Caco-2 (cell line): ENCODE data around the gene CACNA1C. TPM values are rescaled to one million over a fixed set of nuclear protein-coding genes. Genes with fewer than 3 reads are reported as not detected.

Experiments used
- BruUV-seq: library from RNA; stranded (reverse); fragments of 400-500 nt; replicated peaks from 2 replicates; lab custom pipeline; 2021; lab: Mats Ljungman, UMichigan
- CTCF ChIA-PET: fragments of 300-600 bp; sonication (Branson Sonifier 250); formaldehyde crosslinking; loops from one replicate; lab custom pipeline; 2022; ENCODE audit warnings: antibody characterized with exemption; lab: Charles Lee
- POLR2A ChIA-PET: fragments of 300-600 bp; sonication (Branson Sonifier 250); formaldehyde crosslinking; loops from one replicate; lab custom pipeline; 2022; ENCODE audit warnings: antibody characterized with exemption; lab: Charles Lee
- DNase-seq, 2 experiments: peaks; one replicate each; pipeline versions ENCODE4 v3.0.0 to v3.0.0-alpha.2; 2020 to 2022
- H3K27me3 ChIP-seq: replicated peaks from 2 replicates; pipeline ENCODE4 v1.6.0; 2011; ENCODE audit warnings: low read length; ENCODE audit not compliant: control insufficient read depth, insufficient read depth
- H3K36me3 ChIP-seq: 2 replicates; pipeline ENCODE4 v1.5.1; 2011; ENCODE audit warnings: low read length; ENCODE audit not compliant: control insufficient read depth, insufficient read depth
- H3K4me1 ChIP-seq: fragments of 250-450 bp; sonication (Bioruptor Pico); 2 replicates; pipeline ENCODE4 v1.5.1; 2020; ENCODE audit warnings: mild to moderate bottlenecking
- H3K4me3 ChIP-seq: 2 replicates; pipeline ENCODE4 v1.5.1; 2011; ENCODE audit warnings: low read depth, mild to moderate bottlenecking, control low read depth, low read length
- H3K9me3 ChIP-seq: fragments of 250-450 bp; sonication (Bioruptor Pico); 2 replicates; pipeline ENCODE4 v1.5.1; 2020; ENCODE audit warnings: mild to moderate bottlenecking, moderate library complexity
- H3K27ac Mint-ChIP-seq: one replicate; pipeline ENCODE4 v1.8.0; 2022; ENCODE audit warnings: mixed read lengths; ENCODE audit not compliant: unreplicated experiment
- H3K27me3 Mint-ChIP-seq: one replicate; pipeline ENCODE4 v1.8.0; 2022; ENCODE audit warnings: mixed read lengths; ENCODE audit not compliant: insufficient read depth, unreplicated experiment
- H3K36me3 Mint-ChIP-seq: one replicate; pipeline ENCODE4 v1.8.0; 2022; ENCODE audit warnings: mild to moderate bottlenecking, mixed read lengths; ENCODE audit not compliant: insufficient read depth, unreplicated experiment
- H3K4me1 Mint-ChIP-seq: one replicate; pipeline ENCODE4 v1.8.0; 2022; ENCODE audit warnings: low read depth, mixed read lengths; ENCODE audit not compliant: unreplicated experiment
- H3K4me3 Mint-ChIP-seq: one replicate; pipeline ENCODE4 v1.8.0; 2022; ENCODE audit warnings: mild to moderate bottlenecking, moderate library complexity, mixed read lengths; ENCODE audit not compliant: unreplicated experiment
- H3K9me3 Mint-ChIP-seq: one replicate; pipeline ENCODE4 v1.8.0; 2022; ENCODE audit warnings: mixed read lengths; ENCODE audit not compliant: unreplicated experiment
- CTCF ChIP-seq, 2 experiments: fragments of 200-600 bp in 1 of 2; IDR thresholded peaks; 1 replicate in 1 of 2; 2 replicates in 1 of 2; pipeline versions ENCODE4 v1.5.1 to v1.8.0; 2011 to 2022; ENCODE audit warnings: antibody characterized with exemption in 1 of 2, control low read depth in 1 of 2, inconsistent platforms in 1 of 2, low read depth in 1 of 2, low read length in 1 of 2, mild to moderate bottlenecking in 1 of 2, moderate library complexity in 1 of 2; ENCODE audit not compliant: insufficient read depth in 1 of 2, severe bottlenecking in 1 of 2, unreplicated experiment in 1 of 2
- intact Hi-C: fragments of 100-400 bp; cut with micrococcal nuclease; formaldehyde crosslinking; loops from one replicate; pipeline ENCODE4 v1.10.0; 2022; ENCODE audit not compliant: unreplicated experiment
- total RNA-seq: library from RNA; stranded (reverse); gene quantifications from 2 replicates; pipeline ENCODE4 v1.2.3, GENCODE V29; 2022

CACNA1C gene
- total RNA-seq, 1 experiment from 2014 or later: not detected

GRCh38 chr12:2259369-2259768 is 206.6 kb downstream of the CACNA1C start:
- Histone ChIP-seq H3K27me3 (no peaks in the 10 kb centered on the region), H3K9me3 (0 out of 2 replicates have a peak, but pooled peaks cover 9% of the 10 kb centered on the region), H3K4me3 (no peak overlapping the region), H3K36me3 (no peaks in the 10 kb centered on the region), H3K4me1 (no peaks in the 10 kb centered on the region)
- intact Hi-C loops: no loop called here
- H3K9me3 Mint-ChIP-seq: peaks cover 22% of the 10 kb centered on the region
- H3K27me3 Mint-ChIP-seq: peaks cover 7% of the 10 kb centered on the region
- ChIA-PET POLR2A (no interaction called here), CTCF (no interaction called here)
- no TSS peak for BruUV-seq
- H3K4me1 Mint-ChIP-seq: no peaks in the 10 kb centered on the region
- no peak overlapping the region for H3K4me3 Mint-ChIP-seq
- DNase-seq: no peak
- TF ChIP-seq CTCF (IDR thresholded peaks at IDR 0.05; ENCODE audit: insufficient read depth in 1 of 2, low read depth in 1 of 2, low read length in 1 of 2, severe bottlenecking in 1 of 2, unreplicated experiment in 1 of 2): no peak
- no peak overlapping the region for H3K27ac Mint-ChIP-seq
- H3K36me3 Mint-ChIP-seq: no peaks in the 10 kb centered on the region

GRCh38 chr12:2260441-2260840 is 207.7 kb downstream of the CACNA1C start:
- ChIA-PET POLR2A (no interaction called here), CTCF (no interaction called here)
- Histone ChIP-seq H3K27me3 (no peaks in the 10 kb centered on the region), H3K9me3 (0 out of 2 replicates have a peak, but pooled peaks cover 9% of the 10 kb centered on the region), H3K4me3 (no peak overlapping the region), H3K4me1 (peaks cover 6% of the 10 kb centered on the region; the same call in 1 of the 2 replicates), H3K36me3 (no peaks in the 10 kb centered on the region)
- no peak overlapping the region for H3K27ac Mint-ChIP-seq
- TF ChIP-seq CTCF (IDR thresholded peaks at IDR 0.05; ENCODE audit: insufficient read depth in 1 of 2, low read depth in 1 of 2, low read length in 1 of 2, severe bottlenecking in 1 of 2, unreplicated experiment in 1 of 2): no peak
- no peaks in the 10 kb centered on the region for H3K4me1 Mint-ChIP-seq
- no peaks in the 10 kb centered on the region for H3K36me3 Mint-ChIP-seq
- intact Hi-C loops: no loop called here
- DNase-seq: no peak
- no TSS peak for BruUV-seq
- H3K4me3 Mint-ChIP-seq: no peak overlapping the region
- peaks cover 6% of the 10 kb centered on the region for H3K27me3 Mint-ChIP-seq
- peaks cover 19% of the 10 kb centered on the region for H3K9me3 Mint-ChIP-seq

GRCh38 chr12:2261708-2262107 is 208.9 kb downstream of the CACNA1C start:
- H3K4me3 Mint-ChIP-seq: no peak overlapping the region
- Histone ChIP-seq H3K9me3 (0 out of 2 replicates have a peak, but pooled peaks cover 3% of the 10 kb centered on the region), H3K4me1 (peaks cover 10% of the 10 kb centered on the region), H3K27me3 (no peaks in the 10 kb centered on the region), H3K4me3 (no peak overlapping the region), H3K36me3 (no peaks in the 10 kb centered on the region)
- peaks cover 6% of the 10 kb centered on the region for H3K9me3 Mint-ChIP-seq
- CTCF ChIA-PET: interaction anchor here (0.6 kb wide), 1 partner anchor 14 kb away, joined by 3 read pairs; no protein-coding TSS in a partner anchor
- H3K27me3 Mint-ChIP-seq: peaks cover 6% of the 10 kb centered on the region
- intact Hi-C loops: no loop called here
- H3K36me3 Mint-ChIP-seq: no peaks in the 10 kb centered on the region
- no peak for TF ChIP-seq CTCF (IDR thresholded peaks at IDR 0.05; ENCODE audit: insufficient read depth in 1 of 2, low read depth in 1 of 2, low read length in 1 of 2, severe bottlenecking in 1 of 2, unreplicated experiment in 1 of 2)
- BruUV-seq: no TSS peak
- POLR2A ChIA-PET: no interaction called here
- DNase-seq: peak in 1 of 2 experiments; percentile 31
- no peak overlapping the region for H3K27ac Mint-ChIP-seq
- peaks cover 5% of the 10 kb centered on the region for H3K4me1 Mint-ChIP-seq
